GM19351 (cell line): ENCODE measurements around the gene STK38L.

ENCODE experiments used
- ATAC-seq: cut with Tn5 transposase; IDR thresholded peaks from one replicate; pipeline ENCODE4 v1.9.1; 2021; ENCODE audit warnings: mild to moderate bottlenecking, moderate library complexity; ENCODE audit not compliant: unreplicated experiment

Gene STK38L

DNA sequence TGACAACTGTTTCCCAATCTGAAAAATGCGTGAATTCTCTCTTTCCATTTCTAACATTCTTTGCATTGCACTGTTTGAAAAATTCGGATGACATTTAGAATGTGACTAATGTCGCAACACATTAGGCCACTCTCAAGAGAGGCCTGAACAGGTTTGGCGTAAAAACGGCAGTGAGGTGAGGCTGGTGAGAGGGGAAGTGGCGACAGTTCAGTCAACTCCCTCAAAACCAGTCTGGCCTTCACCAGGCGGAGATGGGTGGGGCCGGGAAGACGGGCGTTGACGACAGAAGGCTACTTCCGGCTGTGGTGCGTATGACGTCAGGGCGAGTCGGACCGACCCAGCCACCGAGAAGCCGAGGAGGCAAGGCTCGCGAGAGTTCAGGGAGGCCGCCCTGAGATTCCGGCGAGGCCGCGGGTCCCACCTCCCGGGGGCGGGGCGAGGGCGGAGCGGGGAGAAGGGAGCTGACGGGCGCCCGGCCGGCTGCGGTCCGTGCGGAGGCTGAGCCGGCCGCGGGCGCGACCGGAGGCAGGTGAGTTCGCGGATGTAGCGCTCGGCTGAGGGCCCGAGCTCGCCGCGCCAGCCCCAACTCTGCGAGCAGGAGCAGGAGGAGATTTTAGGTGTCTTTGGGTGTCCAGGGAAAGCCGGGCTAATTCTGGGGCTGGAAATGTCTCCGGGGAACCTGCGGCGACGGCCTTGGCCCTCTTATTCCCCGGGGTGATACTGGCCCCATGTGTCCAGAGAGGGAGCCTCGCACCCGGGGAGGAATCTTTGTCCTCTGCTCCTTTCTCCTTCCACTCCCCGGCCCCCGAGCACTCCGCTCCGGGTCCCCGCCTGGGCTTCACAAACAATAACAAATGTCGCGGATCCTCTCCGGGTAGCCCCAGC lies at the start of gene STK38L:
Gene STK38L, plus strand, starts transcription at position 483 of the 885 bp plus-strand sequence. CDS start 53,435 bp downstream, outside the sequence.
- ATAC-seq = peak; percentile 85

DNA sequence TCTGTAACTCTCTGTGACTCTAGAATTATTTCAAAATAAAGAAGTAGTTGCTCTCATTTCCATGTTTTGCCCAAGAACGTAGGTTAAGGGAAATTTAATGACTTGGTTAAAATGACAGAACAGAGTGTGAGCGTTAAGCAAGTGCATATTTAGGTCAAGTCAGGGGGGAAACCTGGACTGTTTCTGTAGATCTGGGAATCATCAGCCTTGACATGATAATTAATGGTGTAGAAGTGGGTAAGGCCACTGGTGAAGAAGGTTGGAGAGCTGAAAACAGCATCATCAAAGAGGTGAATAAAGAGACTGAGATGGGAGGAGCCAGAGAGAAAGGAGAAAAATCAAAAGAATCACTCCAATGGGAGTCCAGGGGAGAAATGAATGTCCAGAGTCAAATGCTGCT lies 49.4 kb upstream of the STK38L start:
- ATAC-seq = no peak

DNA sequence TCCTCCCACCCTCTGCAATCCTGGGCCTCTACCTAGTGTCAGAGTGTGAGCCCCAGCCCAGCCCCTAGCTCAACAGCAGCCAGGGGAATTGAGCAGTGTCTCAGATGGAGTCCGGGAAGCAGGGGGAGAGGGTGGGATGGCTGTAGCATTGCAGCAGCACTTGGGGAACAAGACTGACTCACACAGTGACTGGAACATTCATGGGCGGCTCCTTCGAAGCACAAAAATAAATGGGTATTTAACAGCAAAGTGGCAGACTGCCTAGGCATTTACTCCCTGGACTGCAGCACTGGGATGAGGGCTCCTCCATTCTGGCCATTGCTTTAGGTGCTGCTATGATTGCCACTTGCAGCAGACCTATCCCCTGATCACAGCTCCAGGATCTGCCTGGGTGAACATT lies 46.0 kb upstream of the STK38L start:
- ATAC-seq = no peak

DNA sequence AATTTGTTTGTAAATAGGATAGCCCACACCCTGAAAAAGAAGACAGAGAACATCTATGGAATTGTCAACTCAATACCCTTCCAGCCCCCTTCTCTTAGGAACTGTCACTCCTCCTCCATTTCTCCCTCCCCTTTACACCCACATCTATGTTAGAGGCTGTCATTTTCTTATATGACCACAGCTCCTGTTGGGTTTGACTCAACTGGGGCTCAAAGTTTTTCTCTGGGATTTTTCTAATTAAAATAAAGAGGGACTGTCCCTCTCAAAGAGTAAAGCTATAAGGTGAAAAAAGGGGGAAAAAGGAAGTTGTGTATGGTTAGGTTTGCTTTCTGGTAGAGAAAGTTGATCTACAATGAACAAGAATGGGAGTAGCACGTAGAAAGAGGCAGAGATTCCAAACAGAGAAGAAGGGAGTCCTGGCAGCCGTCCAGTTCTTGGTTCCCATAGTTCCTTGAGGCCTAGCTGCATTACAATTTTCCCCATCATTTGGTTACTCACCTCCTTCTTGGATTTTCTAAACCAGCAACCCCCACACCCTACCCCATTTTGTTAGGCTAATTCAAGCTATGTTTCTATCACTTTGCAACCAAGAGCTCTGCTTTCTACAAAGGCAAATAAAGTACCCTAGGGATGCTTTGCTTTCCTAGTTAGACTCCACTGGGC lies 44.3 kb upstream of the STK38L start:
- ATAC-seq = no peak

DNA sequence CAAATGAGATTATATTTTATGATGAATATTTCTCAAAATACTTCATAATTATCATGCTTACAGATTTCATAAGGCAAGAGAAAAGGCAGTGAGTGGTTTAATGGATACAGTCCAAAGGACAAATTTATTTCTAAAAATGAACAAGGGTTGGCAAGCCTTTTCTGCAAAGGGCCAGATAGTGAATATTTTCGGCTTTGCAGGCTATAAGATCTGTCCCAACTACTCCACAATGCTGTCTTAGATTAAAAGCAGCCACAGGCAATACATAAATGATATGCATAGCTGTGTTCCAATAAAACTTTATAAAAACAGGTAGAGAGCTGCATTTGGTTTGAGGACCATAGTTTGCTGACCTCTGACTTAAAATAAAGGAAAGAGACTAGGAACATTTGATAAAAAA lies 42.9 kb upstream of the STK38L start:
- no peak for ATAC-seq

DNA sequence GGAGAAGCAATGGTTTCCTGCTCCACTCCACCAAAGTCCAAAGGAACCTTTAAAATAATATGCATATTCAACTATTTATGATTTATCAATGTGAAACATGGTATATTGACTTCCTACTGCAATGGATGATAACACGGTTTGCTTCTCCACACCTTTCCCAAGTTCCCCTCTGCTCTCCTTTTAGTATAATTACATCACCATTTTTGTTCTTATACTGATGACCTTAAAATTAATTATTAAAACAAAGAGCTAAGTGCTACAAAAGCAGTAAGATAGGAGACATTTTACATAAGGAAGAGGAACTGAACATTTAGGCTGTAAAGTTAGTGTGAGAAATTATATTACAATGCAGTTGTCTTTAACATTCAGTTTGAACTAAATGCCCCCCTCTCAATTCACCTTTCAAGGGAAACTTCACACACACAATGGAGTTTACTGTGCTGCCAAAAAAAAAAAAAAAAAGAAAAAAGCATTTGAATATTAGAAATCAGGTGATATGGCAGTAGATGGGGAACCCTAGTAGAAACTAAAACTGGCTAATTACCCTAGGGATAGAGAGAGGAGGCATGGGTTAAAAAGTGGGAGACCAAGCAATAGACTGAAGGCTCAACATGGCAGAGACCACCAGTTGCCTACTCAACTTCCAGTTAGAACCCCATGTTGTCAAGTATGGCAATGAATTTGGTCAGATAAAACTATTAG lies 37.1 kb upstream of the STK38L start:
- ATAC-seq = no peak

DNA sequence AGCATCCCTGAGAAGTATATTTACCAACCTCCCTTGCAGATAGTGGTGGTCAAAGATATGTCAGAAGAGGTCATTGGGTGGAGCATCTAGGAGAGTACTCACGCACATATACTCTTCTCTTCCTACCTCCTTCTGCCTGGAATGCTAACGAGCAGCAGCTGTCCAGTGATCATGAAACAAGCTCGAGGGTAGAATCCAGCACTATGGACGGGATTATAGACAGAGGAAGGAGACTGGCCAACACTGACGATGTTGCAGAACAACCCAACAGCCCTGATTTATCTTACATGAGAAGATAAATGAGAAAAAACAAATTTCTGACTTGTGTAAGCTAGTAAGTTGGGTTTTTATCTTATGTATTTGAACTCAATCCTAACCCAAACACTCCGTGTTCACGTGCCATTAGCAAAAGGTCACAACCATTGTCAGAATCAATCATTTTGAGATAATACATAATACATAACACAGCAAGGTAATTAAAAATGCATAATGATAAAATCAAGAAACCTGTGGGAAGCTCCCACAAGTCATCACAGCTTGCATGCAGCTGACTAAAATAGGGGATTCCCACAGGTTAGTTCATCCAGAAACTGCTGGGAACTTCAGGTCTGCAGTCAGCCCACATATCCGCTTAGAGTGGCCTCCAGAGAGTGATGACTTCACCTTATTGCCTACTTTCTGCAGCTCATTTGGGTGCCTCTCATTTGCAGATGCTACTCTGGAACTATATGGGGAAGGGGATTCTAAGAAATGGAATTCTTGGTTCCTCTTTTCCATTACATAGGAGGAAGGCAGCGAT lies 36.3 kb upstream of the STK38L start:
- peak; percentile 87 for ATAC-seq

DNA sequence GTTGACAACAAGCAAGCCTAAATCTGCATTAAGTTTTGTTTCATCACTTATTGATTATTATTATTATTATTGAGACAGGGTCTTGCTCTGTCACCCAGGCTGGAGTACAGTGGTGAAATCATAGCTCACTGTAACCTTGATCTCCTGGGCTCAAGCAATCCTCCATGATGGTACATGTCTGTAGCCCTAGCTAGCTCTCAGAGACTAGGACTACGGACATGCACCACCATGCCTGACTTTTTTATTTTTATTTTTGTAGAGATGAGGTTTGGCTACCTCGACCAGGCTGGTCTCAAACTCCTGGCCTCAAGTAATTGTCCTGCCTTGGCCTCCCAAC lies 35.7 kb upstream of the STK38L start:
- peak; percentile 38 for ATAC-seq

DNA sequence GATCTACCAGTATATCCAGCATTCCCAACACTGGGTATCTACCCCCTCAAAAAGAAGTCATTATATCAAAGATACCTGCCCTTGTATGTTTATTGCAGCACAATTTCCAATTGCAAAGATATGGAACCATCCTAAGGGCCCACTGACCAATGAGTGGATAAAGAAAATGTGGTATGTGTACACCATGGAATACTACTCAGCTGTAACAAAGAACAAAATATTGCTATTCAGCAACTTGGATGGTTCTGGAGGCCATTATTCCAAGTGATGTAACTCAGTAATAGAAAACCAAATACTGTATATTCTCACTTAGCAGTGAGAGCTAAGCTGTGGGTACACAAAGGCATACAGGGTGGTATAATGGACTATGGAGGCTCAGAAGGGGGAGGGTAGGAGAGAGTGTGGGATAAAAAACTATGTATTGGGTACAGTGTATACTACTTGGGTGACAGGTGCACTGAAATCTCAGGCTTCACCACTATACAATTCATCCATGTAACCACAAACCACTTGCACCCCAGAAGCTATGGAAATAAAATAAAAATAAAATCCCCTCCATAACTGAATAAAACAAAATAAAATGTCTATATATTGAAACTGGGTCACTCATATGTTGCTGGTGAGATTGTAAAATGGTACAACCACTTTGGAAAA lies 34.7 kb upstream of the STK38L start:
- no peak for ATAC-seq

DNA sequence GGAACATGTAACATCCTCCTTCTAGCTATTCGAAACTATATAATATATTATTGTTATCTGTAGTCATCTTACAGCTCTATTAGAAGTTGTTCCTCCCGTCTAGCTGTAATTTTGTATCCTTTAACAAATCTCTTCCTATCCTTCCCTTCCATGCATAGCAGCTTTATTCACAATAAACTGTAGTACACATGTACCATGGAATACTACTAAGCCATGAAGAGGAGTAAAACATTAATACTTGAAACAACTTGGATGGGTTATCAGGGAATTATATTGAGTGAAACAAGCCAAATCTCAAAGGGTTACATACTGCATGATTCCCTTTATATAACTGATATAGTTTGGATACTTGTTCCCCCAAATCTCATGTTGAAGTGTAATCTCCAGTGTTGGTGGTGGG lies 33.9 kb upstream of the STK38L start:
- no peak for ATAC-seq

DNA sequence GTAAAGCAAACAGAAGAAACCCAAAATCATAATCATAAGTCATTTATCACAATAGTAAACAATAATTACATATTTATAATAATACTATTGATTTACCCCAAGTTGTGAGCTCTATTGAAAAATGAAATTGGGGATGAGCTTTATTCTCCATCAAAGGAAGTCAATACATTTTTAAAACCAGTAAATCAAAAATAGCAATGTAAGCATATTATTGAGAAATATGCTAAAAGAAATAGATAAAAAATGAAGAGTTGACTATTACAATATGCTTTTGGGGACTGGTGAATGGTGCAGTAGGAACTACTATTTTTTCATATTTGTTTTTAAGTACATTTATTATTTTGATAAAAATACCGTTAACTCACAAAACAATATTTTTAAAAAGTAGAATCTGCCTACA lies 31.2 kb upstream of the STK38L start:
- no peak for ATAC-seq

DNA sequence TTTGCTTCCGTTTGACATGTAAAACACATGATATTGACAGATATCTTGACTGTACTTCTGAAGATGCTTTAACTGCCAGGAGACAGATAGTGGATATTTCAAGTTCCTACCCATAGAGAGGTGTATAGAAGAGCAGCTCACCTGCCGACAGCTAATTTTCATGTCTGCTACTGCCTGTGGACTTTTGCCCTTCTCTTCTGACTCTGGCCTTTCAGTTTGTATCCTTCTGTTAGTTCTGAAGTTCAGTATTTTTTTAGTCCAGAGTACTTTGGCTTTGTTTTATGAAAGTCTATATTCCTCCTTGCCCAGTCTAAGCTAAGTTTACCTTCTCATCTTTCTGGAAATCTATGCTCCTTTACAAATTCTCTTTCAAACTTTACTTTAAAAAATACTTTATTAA lies 30.8 kb upstream of the STK38L start:
- ATAC-seq = no peak

DNA sequence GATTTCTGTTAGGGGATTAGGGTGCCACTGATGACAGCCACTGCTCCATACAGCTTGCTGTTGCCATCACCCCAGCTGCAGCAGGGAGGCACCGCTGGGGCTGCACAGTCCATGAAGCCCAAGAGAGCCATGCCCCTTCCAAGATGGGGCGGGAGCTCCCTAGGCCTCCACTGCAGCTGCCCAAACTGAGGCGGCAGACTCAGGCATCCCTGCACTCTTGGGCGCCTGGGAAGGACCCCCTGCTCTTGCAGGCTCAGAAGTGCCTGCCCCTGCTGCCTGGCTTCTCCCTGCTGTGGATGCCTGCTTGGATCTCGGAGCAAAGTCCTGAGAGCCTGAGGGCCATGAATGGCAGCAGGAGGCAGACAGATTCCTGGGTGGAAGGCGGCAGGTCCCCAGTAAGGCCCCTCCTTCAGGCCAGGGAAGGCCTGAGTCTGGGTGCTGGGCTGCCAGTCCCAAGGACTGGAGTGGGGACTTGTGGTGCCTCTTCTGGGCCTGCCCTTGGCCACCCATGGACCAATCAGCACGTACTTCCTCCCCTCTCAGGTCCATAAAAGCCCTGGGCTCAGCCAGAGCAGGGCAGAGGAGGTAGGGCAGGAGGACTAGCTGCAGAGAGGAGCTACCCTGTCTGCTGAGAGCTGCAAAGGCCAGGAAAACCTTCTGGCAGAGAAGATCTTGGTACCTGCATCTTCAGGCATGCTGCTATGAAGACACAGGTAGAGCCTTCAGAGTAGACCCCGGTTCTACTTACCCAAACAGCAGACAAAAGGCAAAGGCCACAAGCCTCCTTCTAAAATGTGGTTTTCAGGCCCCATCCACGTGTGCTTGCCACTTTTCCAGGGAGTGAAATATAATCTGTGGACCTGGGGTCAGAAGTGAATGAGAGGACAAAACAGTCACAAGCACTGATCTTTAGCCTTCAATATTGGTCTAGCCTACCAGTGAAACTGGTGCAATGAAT lies 30.0 kb upstream of the STK38L start:
- no peak for ATAC-seq

DNA sequence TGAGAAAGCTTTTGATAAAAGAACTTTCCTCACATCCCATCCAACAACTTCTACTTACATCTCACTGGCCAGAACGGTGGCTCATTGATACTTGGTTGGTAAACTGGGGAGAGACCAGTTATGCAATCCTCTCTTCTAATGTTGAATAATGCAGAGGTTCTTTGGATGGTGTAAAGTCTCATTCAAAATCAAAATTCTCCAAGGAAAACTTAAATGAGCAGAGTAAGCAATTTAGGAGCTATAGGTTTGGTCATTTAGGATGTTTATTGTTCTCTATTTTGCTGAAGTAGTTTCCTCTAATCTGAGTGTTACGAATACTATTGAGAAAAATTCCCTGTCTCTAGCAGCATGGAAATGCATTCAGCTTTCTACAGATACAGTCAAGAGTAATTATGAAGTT lies 26.5 kb upstream of the STK38L start:
- no peak for ATAC-seq

DNA sequence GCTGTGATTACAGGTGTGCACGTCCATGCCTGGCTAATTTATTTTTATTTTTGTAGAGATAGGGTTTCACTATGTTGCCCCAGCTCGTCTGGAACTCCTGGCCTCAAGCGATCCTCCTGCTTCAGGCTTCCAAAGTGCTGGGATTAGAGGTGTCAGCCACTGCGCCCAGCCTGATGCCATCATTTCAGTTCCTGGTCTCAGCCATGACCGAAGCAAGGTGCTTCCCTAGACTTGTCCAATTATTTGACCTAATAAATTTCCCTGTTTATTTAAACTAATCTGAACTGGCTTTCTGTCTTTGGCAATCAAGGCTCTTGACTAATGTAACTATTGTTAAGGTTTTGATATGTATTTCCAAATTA lies 24.4 kb upstream of the STK38L start:
- no peak for ATAC-seq

DNA sequence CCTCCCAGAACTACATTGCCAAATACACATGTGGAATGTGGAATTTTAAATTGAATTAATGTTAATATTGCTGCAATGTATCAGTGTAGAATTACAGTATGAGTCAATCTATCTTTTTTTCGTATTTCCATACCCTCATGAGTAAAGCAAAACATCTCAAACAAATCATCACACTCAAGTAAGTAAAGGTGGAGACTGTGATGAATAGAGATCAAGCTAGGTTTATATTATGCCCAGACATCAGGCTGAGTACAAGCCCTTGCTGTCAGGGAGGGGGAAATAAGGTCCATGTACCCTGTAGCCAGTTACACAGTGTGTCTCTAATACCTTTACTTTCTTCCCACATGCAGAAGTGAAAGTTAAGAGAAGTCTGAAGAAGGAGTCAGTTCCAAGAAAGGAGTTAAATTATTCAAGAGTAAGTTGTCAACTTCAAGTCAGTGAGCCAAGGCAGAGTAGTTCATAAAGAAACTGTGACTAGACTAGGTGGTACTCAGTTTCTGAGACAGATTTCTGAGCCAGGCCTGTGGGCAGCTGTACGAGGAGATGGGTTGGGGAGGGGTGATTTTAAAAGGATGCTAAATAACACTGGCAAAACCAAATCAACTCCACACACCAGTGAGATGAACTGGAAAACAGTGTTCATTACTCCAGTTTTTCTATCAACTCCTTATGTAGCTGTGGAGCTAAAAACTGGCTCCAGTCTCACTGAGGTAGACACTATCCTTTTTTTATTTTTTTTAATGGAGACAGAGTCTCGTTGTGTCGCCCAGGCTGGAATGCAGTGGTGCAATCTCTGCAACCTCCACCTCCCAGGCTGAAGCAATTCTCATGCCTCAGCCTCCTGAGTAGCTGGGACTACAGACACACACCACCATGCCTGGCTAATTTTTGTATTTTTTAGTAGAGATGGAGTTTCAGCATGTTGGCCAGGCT lies 23.8 kb upstream of the STK38L start:
- peak; percentile 61 for ATAC-seq

DNA sequence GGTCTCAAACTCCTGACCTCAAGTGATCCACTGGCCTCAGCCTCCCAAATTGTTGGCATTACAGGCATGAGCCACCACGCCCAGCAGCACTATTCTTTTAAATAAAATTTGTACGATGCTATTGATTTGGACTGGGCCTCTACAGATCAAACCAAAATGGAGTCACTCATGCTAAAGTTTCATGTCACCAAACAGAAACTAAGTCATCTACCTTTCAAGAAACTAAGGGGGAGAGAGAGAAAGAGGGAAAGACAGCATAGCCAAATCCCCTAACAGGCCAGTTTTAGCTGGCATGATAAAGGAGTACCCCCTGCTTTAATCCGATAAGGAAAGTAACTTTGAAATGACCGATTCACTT lies 23.1 kb upstream of the STK38L start:
- no peak for ATAC-seq

DNA sequence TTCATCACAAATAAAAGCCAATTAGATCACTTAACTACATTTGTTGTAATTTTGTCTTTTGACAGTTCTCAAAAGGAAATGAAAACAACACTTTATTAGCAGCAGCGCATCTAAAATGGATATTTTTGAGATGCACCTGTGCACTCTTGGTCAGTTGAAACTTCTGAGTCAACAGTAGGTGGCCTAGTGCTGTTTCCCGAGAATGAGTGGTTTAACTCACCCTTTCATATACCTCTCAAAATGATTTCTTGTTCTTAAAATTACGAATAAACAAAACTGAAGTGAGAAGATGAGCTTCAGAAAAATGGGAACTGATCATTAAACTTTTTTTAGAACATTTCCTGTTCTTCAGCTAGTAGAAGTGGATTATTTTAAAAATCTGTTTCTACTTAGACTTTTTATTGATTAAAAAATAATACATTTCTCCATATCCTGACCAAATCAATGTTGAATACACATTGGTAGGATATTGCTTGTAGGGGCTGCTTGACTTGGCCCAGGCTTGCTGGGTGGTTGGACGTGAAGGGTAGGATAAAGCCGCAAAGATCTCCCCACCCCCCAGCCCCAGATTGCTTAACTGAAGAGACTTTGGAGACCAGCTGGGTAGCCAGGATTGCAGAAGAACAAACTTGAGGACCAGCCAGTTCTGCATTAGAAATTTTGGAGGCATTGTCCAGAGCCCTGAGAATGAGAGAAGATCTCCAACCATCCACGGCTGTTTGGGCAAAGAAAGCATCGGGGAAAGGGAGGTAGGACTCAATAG lies 22.3 kb upstream of the STK38L start:
- peak; percentile 72 for ATAC-seq
